Fibroblast of skin of scalp (primary cell): ENCODE results near the gene AMACR.
"Not testable (repeated sequence)": the region's sequence is repeated elsewhere in the genome, so short reads cannot be mapped to it uniquely, and the experiment has no call there.

ENCODE experiments used
- DNase-seq: peaks from one replicate; pipeline ENCODE4 v3.0.0-alpha.2; 2013

AMACR gene

GRCh38 chr5:34035756-34036155 lies 27.9 kb upstream of the AMACR start:
- DNase-seq, result no peak

DNA sequence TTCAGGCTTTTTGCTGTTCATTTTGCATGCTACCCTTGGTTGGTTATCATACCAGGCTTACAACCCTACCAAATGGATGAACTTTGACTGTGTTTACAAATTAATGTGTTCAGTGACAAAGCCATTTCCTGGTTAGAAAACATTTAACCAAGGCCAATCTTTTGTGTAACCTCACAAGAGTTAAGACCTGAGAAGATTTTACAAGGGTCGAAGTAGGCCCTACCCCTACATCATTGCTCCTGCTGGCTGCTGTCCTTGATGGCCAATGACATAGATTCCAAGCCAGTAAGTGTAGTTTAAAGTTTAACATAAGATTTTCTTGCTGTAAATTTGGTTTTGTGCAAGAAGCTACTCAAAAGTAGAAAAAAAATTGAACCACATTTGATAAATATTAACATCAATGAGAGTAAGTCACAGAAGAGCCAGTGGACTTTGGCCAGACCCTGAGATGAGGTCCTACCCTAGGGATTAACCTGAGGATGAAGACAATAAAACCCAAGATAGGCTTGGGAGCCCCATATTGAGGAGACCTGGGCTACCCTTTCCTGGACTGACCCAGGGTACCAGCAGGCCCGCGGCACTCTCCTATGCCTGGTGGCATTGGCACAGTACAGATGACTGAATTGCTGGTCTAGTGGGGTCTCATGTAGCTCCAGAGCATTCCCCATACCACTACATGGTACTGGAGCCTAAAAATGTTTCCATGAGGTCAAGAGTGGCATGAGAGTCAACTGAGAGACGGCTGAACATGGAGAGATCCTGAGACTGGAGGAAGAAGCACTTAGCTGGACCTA lies 26.9 kb upstream of the AMACR start:
- no peak for DNase-seq

DNA sequence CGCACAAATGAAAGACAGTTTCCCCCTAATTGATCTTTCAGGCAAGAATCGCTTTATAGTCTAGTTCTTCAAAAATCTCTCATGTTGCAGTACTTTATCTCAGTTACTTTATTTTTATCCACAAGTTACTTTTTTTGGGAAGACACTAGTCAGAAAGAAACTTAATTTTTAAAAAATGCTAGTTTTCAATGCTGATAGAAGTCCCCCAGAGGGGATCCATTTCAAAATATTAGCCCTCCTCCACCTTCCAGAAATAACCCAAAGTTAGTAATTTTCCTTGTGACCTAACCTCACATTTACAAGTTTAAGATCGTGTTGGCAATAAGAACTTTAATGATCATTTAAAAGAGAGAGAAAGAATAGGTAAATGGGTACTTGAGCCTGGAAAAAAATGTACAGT lies 24.1 kb upstream of the AMACR start:
- DNase-seq, result no peak

- no peak for DNase-seq
These were observed 23.3 kb upstream of the AMACR start for GRCh38 chr5:34031117-34031516.

DNA sequence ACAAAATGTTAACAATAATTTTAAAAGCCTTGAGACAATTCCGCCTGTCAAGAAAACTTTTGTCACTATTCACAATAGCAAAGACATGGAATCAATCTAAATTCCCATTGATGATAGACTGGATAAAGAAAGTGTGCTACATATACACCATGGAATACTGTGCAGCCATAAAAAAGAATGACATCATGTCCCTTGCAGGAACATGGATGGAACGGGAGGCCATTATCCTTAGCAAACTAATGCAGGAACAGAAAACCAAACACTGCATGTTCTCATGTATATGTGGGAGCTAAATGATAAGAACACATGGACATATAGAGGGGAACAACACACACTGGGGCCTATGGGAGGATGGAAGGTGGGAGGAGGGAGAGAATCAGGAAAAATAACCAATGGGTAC lies 22.7 kb upstream of the AMACR start:
- DNase-seq, result not testable (repeated sequence)

- DNase-seq, result no peak
These were observed 22.2 kb upstream of the AMACR start for GRCh38 chr5:34030048-34030447.

GRCh38 chr5:34028349-34028748 lies 20.5 kb upstream of the AMACR start:
- no peak for DNase-seq

GRCh38 chr5:34026089-34026761 lies 18.4 kb upstream of the AMACR start:
- no peak for DNase-seq

GRCh38 chr5:34022121-34022705 lies 14.4 kb upstream of the AMACR start:
- DNase-seq, result peak; percentile 31

DNA sequence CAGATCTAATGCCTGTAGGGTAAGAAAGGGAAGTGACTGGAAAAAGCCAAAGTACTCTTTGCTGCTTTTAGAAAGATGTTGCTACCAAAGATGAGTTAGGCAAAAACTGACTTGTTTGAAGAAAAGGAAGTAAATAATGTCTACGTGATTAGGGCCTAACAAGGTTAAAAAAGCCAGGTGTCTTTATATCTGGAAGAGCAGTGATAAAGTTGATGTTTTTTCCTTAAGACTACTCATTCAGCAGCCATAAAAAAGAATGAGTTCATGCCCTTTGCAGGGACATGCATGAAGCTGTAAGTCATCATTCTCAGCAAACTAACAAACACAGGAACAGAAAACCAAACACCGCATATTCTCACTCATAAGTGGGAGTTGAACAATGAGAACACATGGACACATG lies 13.5 kb upstream of the AMACR start:
- no peak for DNase-seq

GRCh38 chr5:34020726-34021125 lies 12.9 kb upstream of the AMACR start:
- DNase-seq, result no peak

DNA sequence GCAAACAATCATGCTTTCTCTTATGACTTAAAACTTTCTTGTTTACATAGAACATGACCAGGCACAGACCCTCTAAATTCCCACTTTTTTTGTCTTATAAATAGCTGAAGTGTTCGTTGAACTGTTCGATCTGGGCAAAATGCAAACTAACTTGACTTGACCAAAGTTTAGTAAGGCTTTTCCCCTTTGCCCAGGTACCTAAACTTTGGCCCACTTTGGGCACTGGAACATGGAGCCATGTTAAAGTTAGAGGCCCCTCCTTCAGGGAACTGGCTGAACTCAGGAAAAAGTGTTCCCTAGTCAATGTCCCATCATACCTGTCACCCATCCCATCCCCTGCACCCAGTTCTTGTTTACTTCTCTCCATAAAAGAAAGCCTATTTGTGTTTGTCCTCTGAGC lies 9.4 kb upstream of the AMACR start:
- DNase-seq, result no peak

DNA sequence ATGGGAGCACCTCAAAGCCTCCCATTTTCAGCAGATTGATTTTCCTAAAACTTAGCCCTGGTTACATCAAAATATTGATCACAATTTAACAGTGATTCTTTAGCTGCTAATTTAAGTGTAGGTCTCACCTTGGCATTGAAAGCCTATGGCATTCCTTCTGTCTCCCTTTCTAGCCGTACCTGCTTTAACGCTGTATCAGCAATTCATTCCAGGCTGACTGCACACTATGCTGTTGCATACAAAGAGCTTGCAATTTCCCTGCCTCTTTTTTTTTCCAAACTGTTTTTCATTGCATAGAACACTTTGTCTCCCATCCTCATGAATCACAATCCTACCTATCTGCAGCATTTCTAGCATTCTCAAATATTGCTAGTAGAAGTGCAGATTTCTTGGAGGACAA lies 8.9 kb upstream of the AMACR start:
- no peak for DNase-seq

- no peak for DNase-seq
These were observed 8.4 kb upstream of the AMACR start for GRCh38 chr5:34016222-34016621.

DNA sequence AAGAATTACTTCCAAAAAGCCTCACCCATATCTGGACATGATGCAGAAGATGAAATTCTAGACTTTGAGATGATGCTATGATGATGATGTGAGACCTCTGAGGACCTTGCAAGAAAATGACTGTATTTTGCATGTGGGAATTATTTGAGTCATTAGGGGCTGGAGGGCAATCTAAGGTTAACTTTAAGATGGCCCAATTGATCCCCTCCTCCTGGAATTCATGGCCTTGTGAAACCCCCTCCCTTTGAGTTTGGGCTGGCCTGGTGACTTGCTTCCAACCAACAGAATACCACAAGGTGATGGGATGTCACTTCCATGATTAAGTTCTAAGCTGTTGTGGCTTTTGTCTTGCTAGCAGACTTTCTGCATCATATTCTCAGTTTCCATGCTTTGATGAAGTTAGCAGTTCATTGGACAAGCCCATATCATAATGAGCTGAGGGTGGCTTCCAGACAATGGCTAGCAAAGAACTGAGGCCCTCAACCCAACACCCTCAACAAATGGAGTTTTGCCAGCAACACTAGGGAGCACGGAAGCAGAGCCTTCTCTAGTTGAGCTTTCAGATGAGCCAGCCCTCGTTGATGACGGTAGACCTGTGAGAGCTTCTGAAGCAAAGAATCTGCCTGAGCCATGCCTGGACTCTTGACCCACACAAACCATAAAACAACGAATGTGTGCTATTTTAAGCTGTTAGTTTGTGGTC lies 7.4 kb upstream of the AMACR start:
- DNase-seq, result no peak

DNA sequence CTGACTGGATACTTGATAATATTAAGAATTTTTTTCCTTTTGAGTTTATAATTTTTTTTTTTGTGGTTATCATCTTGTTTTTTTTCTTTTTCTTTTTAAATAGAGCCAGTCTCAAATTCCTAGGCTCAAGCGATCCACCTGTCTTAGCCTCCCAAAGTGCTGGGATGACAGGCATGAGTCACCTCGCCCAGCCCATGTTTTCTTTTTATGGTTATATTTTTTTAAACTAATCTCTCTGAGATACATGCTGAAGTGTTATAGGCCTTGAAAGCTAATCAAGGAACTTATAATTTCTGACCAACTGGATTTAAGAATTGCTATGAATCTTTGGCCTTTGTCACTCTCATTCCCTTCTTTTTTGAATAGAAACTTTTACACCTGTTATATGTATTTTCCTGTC lies 6.8 kb upstream of the AMACR start:
- DNase-seq, result no peak

- no peak for DNase-seq
These were observed 5.7 kb upstream of the AMACR start for GRCh38 chr5:34013547-34013946.

DNA sequence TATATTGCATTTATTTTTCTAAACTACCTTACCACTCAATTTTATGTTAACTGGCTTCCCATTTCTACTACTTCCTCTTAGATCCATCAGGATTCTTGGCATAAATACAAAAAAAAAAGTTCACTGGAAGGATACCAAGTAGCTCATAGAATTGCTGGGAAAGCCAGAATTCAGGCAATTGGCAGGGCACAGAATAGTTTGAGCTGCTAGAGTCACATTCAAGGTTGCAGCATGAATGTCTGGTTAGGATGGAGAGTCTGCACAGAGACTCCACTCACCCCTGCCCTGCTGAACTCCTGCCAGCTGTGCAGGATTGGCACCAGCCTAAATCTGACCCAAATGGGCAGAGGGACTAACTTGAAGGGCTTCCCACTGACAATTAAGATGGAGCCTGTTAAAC lies 4.9 kb upstream of the AMACR start:
- peak; percentile 60 for DNase-seq

DNA sequence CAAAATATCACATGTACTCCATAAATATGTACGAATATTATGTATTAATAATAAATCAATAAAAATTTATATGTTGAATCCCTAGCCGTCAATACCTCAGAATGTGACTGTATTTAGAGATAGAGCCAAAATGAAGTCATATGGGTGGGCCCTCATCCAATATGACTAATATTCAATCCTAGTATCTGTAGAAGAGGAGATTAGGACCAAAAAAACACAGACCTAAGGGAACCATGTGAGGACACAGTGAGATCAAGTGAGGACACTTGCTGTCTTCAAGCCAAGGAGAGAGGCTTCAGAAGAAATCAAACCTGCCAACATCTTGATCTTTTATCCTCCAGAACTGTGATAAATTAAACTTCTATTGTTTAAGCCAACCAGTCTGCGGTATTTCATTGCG lies 3.7 kb upstream of the AMACR start:
- no peak for DNase-seq

DNA sequence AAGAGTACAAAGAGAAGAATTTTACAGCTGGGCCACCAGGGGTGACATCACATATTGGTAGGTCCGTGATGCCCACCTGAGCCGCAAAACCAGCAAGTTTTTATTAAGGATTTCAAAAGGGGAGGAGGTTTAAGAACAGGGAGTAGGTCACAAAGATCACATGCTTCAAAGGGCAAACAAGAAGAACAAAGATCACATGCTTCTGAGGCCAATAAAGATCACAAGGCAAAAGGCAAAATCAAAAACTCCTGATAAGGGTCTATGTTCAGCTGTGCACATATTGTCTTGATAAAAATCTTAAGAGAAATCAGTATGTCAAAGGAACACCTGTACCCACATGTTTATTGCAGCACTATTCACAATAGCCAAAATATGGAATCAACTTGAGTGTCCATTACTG lies 2.3 kb upstream of the AMACR start:
- not testable (repeated sequence) for DNase-seq

- no peak for DNase-seq
These were observed 1.8 kb upstream of the AMACR start for GRCh38 chr5:34009610-34010009.

- no peak for DNase-seq
These were observed 952 bp upstream of the AMACR start for GRCh38 chr5:34008802-34009201.

DNA sequence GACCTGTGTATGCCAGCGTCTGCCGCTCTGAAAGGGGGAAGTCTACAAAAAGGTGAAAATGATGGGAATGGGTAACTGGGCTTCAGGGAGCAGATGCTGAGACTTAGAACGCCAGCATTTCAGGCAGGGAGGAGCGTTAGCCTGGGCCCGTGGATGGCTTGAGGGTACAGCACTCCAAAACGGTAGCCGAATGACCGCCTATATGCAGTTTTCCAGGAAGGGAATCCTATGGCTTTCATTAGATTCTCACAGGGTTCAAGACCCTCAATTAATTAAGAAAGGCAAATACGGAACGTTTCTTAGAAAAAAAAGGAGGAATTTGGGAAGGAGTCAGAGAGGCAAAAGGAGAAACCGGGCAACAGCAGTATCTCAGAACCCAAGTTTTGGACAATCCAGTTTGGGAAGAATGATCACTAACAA lies 639 bp downstream of the AMACR start:
- no peak for DNase-seq
